ENCODE data around the gene CSKMT. TPM values are rescaled to one million over a fixed set of nuclear protein-coding genes. Genes with fewer than 3 reads are reported as not detected.

CSKMT gene
- total RNA-seq, 1 experiment from 2014 or later = 16.3 TPM

DNA sequence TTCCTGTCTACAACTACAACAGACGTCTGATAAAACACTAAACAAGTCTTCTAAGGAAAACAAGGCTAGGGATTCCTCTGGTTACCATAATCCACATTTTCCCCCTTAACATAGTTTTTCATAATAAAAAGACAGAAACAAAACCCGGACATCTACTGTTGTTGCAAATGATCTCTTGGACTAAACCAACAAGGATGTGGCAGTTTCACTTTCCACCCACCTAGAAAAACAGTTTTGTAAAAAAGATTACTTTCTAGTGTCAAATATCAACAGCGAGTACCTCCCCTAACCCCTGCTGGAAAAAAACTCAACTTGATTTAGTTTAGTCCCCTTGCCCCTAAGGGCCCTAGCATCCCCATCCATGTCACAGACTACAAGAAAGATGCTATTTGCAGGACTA, 47.7 kb downstream of the CSKMT start:
- no TSS peak for BruUV-seq (replicated peaks)
- CTCF ChIA-PET = no interaction called here

GRCh38 chr11:62713343-62713742, 48.2 kb downstream of the CSKMT start:
- TF ChIP-seq EZH2phosphoT487 (IDR thresholded peaks at IDR 0.05; ENCODE audit: borderline replicate concordance, low read length) = no peak
- TF ChIP-seq, protein P1, sequence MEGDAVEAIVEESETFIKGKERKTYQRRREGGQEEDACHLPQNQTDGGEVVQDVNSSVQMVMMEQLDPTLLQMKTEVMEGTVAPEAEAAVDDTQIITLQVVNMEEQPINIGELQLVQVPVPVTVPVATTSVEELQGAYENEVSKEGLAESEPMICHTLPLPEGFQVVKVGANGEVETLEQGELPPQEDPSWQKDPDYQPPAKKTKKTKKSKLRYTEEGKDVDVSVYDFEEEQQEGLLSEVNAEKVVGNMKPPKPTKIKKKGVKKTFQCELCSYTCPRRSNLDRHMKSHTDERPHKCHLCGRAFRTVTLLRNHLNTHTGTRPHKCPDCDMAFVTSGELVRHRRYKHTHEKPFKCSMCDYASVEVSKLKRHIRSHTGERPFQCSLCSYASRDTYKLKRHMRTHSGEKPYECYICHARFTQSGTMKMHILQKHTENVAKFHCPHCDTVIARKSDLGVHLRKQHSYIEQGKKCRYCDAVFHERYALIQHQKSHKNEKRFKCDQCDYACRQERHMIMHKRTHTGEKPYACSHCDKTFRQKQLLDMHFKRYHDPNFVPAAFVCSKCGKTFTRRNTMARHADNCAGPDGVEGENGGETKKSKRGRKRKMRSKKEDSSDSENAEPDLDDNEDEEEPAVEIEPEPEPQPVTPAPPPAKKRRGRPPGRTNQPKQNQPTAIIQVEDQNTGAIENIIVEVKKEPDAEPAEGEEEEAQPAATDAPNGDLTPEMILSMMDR (conservative IDR thresholded peaks at IDR 0.05; ENCODE audit: low read depth, low read length) = no peak
- no peak for TF ChIP-seq EZH2 (IDR thresholded peaks at IDR 0.05; ENCODE audit: low read length, unreplicated experiment)
- no peak overlapping the region for H3K4me3 ChIP-seq (ENCODE audit: low read length)
- H3K4me1 ChIP-seq (ENCODE audit: insufficient read depth, low read length) = no peaks in the 10 kb centered on the region
- ChIA-PET POLR2A (ENCODE audit: unreplicated experiment) (no interaction called here), CTCF (no interaction called here)
- H3K79me2 ChIP-seq (ENCODE audit: low read length) = peaks cover 22% of the 10 kb centered on the region
- H3F3A ChIP-seq (ENCODE audit: low read length, unreplicated experiment) = no peaks in the 10 kb centered on the region
- H2AFZ ChIP-seq (ENCODE audit: low read length) = no peak overlapping the region
- H3K9me2 ChIP-seq (replicated peaks; ENCODE audit: low read length) = no peaks in the 10 kb centered on the region
- no TSS peak for BruUV-seq (replicated peaks)
- no peak overlapping the region for H3K27ac ChIP-seq (ENCODE audit: low read length)
- H3K27me3 ChIP-seq (ENCODE audit: low read length) = no peaks in the 10 kb centered on the region
- H3K4me2 ChIP-seq (ENCODE audit: low read length) = no peak overlapping the region
- H4K20me1 ChIP-seq (ENCODE audit: low read length) = no peaks in the 10 kb centered on the region
- ATAC-seq (no peak), DNase-seq (no peak)
- no peaks in the 10 kb centered on the region for H3K9me3 ChIP-seq (ENCODE audit: low read length)
- intact Hi-C loops (cut with micrococcal nuclease) = no loop called here
- H3K9ac ChIP-seq (ENCODE audit: low read length) = no peak overlapping the region
- peaks cover 81% of the 10 kb centered on the region for H3K36me3 ChIP-seq (ENCODE audit: low read depth, low read length)

More for the DNA sequence above, 47.7 kb downstream of the CSKMT start:
- H3K4me3 ChIP-seq (ENCODE audit: low read length) = no peak overlapping the region
- TF ChIP-seq EZH2 (IDR thresholded peaks at IDR 0.05; ENCODE audit: low read length, unreplicated experiment) = no peak
- H3K4me2 ChIP-seq (ENCODE audit: low read length) = no peak overlapping the region
- peaks cover 21% of the 10 kb centered on the region for H3K79me2 ChIP-seq (ENCODE audit: low read length)
- H3K27me3 ChIP-seq (ENCODE audit: low read length) = no peaks in the 10 kb centered on the region
- no peak overlapping the region for H2AFZ ChIP-seq (ENCODE audit: low read length)
- DNase-seq (no peak), ATAC-seq (no peak)
- H3K27ac ChIP-seq (ENCODE audit: low read length) = no peak overlapping the region
- H3K9ac ChIP-seq (ENCODE audit: low read length) = no peak overlapping the region
- no peaks in the 10 kb centered on the region for H3K9me3 ChIP-seq (ENCODE audit: low read length)
- intact Hi-C loops (cut with micrococcal nuclease) = no loop called here
- POLR2A ChIA-PET (ENCODE audit: unreplicated experiment) = no interaction called here
- H3F3A ChIP-seq (ENCODE audit: low read length, unreplicated experiment) = no peaks in the 10 kb centered on the region
- H3K9me2 ChIP-seq (replicated peaks; ENCODE audit: low read length) = no peaks in the 10 kb centered on the region
- H3K36me3 ChIP-seq (ENCODE audit: low read depth, low read length) = peaks cover 77% of the 10 kb centered on the region
- no peaks in the 10 kb centered on the region for H3K4me1 ChIP-seq (ENCODE audit: insufficient read depth, low read length)
- no peaks in the 10 kb centered on the region for H4K20me1 ChIP-seq (ENCODE audit: low read length)

GRCh38 chr11:62715150-62716130, 50.3 kb downstream of the CSKMT start:
- Histone ChIP-seq H4K20me1 (ENCODE audit: low read length) (no peaks in the 10 kb centered on the region), H3K27me3 (ENCODE audit: low read length) (no peaks in the 10 kb centered on the region), H3K4me2 (ENCODE audit: low read length) (no peak overlapping the region), H3K27ac (ENCODE audit: low read length) (no peak overlapping the region), H3K36me3 (ENCODE audit: low read depth, low read length) (peaks cover 84% of the 10 kb centered on the region), H3F3A (ENCODE audit: low read length, unreplicated experiment) (no peaks in the 10 kb centered on the region), H3K4me3 (ENCODE audit: low read length) (no peak overlapping the region), H3K9me2 (replicated peaks; ENCODE audit: low read length) (no peaks in the 10 kb centered on the region), H2AFZ (ENCODE audit: low read length) (no peak overlapping the region), H3K9ac (ENCODE audit: low read length) (no peak overlapping the region), H3K79me2 (ENCODE audit: low read length) (peaks cover 34% of the 10 kb centered on the region), H3K4me1 (ENCODE audit: insufficient read depth, low read length) (no peaks in the 10 kb centered on the region), H3K9me3 (ENCODE audit: low read length) (no peaks in the 10 kb centered on the region)
- ChIA-PET POLR2A (ENCODE audit: unreplicated experiment) (no interaction called here), CTCF (no interaction called here)
- TF ChIP-seq, protein P1 (conservative IDR thresholded peaks at IDR 0.05; ENCODE audit: low read depth, low read length) = no peak
- TF ChIP-seq EZH2phosphoT487 (IDR thresholded peaks at IDR 0.05; ENCODE audit: borderline replicate concordance, low read length) = no peak
- no TSS peak for BruUV-seq (replicated peaks)
- ATAC-seq (no peak), DNase-seq (no peak)
- intact Hi-C loops (cut with micrococcal nuclease) = no loop called here

Data from PC-3 (cell line).